Measurements from ENCODE around the gene FABP7.

DNA sequence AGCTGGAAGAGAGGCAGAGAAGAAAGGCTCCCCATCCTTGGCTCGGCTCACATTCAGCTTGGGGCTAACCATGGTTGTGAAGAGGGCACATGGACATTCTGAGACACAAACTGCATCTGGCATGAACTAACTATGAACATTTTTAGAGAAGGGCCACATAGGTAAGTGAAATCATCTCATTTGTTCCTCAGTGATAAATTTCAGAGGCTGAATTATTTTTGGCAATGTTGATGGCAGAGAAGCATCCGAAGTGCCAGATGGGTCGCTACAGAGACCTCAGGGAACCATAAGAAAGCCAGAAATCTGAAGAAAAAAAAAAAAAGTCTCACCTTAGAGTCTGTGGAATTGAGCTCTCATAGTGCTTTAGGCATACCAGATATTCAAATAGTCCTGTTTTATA lies 49.2 kb upstream of the FABP7 start:
- TF ChIP-seq TAF1 (conservative IDR thresholded peaks at IDR 0.05) (no peak), GABPA (IDR thresholded peaks at IDR 0.05 in 1 of 2, conservative IDR thresholded peaks at IDR 0.05 in 1 of 2) (no peak), JUND (IDR thresholded peaks at IDR 0.05) (no peak), NR2F2 (IDR thresholded peaks at IDR 0.05) (no peak), FOXA2 (IDR thresholded peaks at IDR 0.05) (no peak), RXRA (IDR thresholded peaks at IDR 0.05) (no peak), SP1 (IDR thresholded peaks at IDR 0.05) (no peak)
- TF ChIP-seq, protein P1, sequence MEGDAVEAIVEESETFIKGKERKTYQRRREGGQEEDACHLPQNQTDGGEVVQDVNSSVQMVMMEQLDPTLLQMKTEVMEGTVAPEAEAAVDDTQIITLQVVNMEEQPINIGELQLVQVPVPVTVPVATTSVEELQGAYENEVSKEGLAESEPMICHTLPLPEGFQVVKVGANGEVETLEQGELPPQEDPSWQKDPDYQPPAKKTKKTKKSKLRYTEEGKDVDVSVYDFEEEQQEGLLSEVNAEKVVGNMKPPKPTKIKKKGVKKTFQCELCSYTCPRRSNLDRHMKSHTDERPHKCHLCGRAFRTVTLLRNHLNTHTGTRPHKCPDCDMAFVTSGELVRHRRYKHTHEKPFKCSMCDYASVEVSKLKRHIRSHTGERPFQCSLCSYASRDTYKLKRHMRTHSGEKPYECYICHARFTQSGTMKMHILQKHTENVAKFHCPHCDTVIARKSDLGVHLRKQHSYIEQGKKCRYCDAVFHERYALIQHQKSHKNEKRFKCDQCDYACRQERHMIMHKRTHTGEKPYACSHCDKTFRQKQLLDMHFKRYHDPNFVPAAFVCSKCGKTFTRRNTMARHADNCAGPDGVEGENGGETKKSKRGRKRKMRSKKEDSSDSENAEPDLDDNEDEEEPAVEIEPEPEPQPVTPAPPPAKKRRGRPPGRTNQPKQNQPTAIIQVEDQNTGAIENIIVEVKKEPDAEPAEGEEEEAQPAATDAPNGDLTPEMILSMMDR (IDR thresholded peaks at IDR 0.05; ENCODE audit: low read depth, low read length, missing input control), result no peak
- TF ChIP-seq, protein P2, sequence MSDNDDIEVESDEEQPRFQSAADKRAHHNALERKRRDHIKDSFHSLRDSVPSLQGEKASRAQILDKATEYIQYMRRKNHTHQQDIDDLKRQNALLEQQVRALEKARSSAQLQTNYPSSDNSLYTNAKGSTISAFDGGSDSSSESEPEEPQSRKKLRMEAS (IDR thresholded peaks at IDR 0.05), result no peak

Data from liver (tissue), 3 donors.